KG1 (cell line): ENCODE measurements around the gene ARHGAP42.
"Not testable (repeated sequence)": the region's sequence is repeated elsewhere in the genome, so short reads cannot be mapped to it uniquely, and the experiment has no call there.

Experiments
- DNase-seq: peaks from one replicate; lab custom pipeline; 2025; lab: John Stamatoyannopoulos, UW

The ARHGAP42 gene

DNA sequence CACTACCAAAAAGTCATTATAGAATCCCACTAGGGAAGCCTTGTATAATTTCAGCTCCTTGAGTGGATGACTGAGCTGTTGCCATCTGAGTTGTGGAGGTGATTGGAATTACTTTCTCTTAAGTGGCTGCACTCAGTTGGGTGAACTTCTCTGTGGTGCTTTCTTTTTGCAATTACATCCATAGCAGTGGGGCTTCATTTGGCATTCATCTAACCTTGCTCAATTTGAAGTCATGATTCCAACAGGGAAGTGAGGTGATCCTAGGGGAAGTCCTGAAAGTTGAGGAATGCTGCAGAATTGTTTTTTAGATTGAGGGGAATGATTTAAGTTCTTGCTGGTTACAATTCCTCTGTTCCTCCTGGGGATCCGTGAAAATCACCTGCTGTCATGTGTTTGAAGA, 39.6 kb downstream of the ARHGAP42 start:
- DNase-seq: no peak

DNA sequence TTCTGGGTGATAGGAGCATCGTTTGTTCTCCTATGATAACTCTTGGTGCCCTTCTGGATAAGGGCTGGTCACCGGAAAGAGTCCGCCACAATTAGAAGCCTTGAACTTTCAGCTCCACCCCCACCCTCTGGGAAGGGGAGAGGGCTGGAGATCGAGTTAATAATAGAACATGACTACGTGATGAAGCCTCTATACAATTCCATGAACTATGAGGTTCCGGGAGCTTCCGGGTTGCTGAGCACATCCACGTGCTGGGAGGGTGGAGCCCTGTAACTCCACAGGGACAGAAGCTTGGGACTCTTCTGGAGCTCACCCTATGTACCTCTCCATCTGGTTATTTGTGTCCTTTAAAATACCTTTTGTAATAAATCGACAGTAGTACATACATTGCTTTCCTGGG, 40.3 kb downstream of the ARHGAP42 start:
- no peak for DNase-seq

DNA sequence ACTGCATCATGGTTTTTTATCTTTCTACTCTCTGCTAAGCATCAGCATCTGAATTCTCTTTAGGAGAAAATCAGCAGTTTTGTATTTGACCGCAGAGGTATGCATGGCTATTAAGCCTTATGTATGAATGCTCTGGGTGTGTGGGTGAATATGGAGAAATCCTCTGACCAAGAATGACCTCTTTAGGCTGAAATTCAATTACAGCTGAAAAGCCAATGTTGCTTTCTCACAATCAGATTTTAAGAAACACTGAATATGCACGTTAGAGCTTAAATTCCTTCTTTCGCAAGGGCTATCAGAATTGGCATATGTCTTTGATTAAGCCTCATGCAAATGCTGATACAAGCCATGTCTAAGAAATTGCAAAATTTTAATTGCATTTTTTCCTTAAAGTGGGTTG, 43.2 kb downstream of the ARHGAP42 start:
- no peak for DNase-seq

DNA sequence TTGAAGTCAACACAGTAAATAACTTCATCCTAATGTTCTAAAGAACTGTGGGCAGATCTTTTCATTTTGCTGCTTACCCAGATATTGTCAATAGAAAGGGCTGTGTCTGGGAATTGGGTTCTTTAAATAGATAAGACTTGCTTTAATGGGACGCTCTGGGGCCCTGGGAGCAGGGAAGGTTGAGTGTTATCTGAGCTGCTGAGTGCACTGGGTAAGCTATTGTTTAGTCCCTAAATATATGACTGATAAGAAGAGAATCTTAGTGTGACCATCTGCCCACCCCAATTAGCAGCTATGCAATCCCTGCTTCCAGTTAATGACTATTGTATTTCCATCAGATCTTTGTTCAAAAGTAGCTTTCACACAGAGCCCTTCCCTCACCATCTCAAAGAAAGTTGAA, 44.4 kb downstream of the ARHGAP42 start:
- no peak for DNase-seq

DNA sequence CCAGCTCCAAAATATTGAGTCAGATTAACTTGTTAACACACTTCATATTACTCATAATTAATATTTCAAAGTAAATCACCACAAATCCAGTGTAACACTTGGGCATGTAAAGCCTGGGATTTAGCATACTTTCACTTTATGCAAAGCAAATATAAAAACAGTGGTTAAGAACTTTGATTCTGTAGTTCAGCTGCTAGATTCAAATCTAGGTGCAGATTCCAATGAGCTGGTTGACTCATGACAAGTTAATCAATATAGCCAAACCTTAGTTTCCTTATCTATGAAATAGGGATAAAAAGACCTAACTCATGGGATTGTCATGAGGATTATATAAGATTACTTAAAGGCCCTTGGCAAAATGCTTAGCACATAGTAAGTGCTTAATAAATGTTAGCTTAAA, 45.9 kb downstream of the ARHGAP42 start:
- no peak for DNase-seq

DNA sequence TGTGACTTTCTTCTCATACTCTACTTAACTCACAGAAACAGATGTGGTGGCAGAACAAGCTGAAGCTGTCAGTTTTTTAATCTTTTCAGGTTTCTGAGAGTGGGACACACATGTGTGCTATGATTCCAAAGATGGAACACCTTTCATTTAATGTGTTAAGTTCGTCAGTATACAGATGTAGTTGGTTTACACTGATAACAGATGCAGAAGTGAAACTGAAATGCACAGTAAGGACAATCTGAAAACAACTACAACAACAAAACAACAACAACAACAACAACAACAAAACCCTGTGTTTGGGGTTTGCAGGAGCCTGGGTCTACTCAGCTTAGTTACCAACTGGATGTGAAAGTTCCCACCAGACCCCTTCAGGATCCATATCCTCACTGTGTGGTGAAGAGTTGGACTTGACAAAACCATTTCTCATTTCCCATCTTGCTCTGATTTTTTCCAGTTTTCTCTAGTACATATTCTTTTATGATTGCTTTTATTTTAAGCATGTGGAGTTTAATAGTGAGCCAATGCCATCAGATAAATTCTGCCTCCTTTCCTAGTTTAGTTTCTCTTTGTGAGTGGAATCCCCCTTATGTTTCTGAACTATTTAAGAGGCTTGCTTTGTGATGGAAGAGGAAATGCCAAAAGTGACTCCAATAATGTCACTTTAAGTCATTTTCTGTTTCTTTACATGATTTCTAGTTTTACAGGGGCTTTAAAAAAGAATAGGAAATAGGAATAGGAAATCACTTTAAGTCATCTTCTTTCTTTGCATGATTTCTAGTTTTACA, 47.8 kb downstream of the ARHGAP42 start:
- DNase-seq: no peak

DNA sequence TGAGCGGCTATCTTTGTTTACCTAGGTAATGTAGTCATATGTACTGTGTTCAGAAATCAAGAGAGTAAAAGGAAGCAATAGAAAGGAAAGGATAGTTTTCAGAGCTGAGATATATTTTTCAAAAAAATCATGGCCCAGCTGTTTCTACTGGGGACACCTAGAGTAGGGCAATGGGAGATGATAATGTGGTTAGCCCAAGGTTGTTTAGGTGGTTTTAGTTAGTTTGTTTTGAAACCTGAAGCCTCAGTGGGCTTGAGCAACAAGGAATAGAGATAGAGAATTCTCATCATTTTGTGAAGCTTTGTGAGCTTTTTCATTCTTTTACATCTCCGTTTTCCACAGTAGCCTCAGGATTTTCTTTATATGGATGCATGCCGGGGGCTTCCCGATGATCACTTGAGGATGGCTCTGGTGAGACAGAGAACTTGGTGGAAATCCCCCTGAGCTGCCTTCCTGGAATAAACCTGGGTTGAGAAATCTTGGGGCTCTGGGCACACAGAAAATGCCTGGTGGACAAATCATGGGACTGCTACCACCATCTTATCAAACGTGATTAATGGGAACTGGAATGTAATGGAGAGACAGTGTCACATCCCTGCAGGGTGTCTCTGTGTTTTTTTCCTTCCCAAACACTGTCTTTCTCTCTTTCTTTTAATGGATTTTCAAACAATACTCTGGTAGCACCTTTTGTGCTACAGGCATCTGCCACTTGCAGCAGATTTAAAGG, 49.0 kb downstream of the ARHGAP42 start:
- DNase-seq: no peak

DNA sequence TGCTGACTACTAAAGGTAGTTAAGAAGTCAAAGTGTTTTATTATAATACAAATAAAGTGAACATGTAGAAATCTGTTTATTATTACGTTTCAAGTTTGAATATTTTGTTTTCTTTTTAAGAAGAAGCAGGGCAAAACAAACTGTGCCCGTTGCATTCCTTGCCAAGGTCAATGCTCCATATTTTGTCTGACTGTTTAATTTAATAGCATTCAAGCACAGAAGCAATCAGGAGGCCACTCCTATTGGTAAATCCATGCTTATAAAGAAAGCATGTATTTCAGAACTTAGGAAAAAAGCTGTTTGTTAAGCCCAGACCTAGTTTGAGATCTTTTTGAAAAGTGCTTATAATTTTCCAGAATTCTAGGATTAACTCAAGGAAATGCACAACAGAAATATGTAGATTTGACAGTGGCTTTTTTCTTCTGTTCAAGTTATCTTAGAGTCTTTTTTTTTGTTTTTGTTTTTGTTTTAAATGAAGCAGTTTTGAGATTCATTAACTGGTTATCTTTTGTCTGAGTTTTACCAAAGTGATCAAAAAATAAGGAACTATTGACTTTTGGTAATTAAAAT, 51.7 kb downstream of the ARHGAP42 start:
- DNase-seq: no peak

DNA sequence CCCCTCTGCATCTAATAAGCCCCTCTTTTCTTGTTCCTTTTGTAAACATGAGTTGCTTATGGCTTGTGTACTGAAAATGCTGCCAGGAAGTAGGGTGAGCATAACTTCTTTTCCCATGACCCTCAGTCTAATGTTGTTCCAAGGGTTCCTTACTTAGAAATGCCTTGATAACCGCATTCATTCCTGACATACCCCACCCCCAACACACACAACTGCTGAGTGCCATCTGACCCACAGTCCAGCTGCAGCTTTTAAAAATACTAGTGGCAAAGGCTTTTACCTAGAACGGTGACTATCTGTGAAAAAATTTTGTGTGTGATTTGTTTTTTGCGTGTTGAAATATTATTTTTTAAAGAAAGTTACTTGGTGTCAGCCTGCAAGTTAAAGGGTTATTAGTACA, 52.6 kb downstream of the ARHGAP42 start:
- DNase-seq: no peak

DNA sequence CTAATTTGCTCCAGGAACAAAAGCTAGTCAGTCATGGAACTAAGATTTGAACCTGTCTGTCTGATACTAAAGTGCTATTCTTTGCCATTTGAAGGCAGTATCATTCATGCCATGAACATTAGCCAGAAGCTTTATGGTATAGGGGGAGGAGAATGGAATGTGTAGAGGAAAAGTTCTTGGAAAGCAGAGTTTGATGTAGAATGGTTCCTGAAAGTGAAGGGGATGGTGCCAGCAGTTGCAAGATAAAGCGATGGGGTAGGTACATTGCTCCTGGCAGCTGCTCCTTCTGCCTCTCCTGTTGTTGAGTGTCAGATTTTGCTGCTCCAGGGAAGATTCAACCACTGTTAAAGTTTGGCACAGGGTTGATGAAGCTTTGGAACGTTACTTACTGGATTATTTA, 53.4 kb downstream of the ARHGAP42 start:
- no peak for DNase-seq

DNA sequence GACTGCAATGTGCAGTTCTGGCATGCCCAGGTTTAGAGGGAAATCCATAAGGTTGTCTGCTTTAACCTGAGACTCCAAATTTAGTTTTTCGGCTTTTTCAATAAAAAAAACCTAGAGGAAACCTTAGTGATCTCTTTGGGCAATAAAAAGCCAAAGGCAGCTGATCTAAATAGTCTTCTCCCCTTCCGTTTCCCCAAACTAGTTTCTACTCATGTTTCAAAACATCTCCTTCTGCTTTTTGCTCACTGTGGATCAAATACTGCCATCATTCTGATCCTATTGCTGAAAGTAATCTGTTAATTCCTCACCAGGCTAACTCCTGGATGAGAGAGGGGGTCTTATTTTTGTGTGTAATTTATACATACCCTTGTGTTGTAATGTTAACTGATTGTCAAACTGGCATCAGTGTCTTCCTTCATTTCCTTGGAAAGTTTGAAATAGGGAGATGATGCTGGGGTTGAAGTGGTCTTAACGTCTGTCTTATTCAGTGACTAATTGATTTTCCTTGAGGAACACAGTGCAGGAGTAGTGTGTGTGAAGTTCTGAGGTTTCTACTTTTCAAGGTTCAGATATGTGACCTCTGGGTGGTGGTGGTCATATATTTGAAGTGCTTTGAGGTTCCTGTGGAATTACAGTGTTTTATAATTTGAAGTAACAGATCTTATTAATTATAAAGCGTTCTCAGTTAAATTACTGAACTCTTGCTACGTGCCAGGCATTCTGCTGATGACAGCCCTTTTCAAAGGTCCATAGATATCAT, 55.0 kb downstream of the ARHGAP42 start:
- DNase-seq: peak; percentile 44

DNA sequence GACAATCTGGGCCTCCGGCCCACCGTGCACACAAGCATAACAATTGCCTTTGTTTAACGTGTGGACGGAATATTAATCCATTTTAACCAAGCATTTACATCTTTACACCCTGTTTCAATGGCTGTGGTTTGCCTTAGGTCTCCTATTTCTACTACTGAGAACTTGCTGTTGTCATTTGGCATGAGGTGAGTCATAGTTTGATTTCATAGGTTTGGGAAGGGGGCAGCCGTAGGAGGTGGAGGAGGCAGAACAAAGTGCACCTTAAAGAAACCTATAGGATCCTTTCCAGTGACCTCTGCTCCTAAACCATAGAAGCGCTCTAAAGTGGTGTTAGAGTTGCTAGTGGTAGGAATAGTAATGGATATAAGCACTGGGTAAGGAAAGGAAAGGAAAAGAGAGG, 59.4 kb downstream of the ARHGAP42 start:
- DNase-seq: no peak

DNA sequence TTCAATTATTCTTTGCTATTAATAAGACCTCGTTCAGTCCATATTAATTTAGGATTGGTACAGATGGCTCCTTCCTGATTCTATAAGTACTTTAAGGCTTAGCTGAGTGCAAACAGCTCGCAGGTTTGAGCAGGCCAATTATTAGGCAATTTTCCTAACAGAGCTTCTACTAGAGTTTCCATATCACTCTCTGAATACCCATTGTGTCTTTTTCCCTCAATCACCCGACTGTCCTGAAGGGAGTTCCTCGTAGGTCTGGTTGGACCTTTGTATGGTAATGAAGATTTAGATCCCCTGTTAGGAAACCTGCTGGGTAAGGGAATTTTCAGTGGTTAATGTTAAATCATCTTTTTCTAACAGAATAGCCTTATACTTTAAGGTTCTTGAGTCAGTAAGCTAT, 61.1 kb downstream of the ARHGAP42 start:
- DNase-seq: no peak

DNA sequence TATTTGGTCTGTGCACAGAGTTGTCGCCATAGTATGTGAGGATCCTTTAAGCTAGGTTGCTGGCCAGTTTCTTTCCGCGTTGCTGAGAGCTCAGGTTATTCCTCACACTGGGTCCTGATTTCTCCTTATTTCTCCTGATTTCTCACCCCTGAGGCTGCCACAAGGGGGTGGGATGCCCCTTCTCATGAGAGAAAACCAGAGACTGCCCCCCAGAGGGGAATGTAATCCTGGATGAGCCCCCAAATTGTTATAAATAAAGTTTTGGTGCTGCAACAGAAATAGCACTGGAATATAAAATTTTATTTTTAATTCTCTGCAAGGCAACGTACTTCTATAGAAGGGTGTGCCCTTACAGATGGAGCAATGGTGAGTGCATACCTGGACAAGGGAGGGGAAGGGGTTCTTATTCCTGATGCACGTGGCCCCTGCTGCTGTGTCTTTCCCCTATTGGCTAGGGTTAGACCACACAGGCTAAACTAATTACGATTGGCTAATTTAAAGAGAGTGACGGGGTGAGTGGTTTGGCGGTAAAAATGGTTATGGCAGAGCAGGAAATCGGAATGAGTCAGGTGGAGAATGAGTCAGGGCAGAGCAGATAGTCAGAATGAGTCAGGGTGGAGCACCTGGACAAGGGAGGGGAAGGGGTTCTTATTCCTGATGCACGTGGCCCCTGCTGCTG, 62.9 kb downstream of the ARHGAP42 start:
- not testable (repeated sequence) for DNase-seq

DNA sequence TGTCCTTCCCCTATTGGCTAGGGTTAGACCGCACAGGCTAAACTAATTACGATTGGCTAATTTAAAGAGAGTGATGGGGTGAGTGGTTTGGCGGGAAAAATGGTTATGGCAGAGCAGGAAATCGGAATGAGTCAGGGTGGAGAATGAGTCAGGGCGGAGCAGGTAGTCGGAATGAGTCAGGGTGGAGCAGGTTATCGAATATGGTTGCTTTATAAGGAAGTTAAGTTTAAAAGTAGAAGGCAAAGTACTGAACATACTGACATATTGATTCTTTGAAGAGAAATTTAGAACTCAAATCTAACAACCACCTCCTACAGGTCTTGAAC, 63.4 kb downstream of the ARHGAP42 start:
- not testable (repeated sequence) for DNase-seq

DNA sequence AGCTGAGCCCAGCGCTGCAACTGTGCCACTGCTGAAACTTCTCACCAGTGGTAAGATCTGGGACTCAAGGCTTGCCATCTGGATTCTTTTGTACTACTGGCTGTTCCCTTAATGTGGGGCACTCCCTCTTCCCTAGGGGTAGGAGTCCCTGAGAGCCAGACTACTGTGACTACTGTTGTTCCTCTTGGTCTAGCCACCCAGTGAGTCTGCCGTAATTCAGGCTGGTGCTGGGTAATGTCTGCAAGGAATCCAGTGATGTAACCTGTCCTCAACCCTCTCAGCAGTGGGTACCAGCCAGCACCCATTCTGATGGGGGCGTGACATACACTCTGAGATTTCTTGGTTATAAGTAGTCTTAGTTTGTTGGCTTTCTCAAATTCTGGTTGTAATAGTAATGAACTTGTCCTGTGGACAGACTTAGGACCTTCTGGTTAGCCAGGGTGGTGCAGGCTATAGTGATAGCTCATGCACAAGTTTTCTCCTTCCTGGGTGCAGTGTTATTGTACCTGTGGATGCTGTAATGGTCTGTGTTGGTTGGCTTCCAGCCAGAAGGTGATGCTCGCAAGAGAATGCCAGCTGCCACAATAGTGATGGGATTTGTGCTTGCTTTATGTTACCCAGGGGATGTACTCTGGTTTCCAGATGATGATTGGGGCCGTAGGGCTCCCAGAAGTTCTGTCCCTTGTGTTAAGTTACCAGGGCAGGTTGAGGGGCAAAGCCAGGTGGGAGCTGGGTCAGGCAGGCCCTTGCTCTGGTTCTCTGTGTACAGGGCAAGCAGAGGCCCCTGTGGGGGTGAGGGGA, 65.5 kb downstream of the ARHGAP42 start:
- DNase-seq: no peak

DNA sequence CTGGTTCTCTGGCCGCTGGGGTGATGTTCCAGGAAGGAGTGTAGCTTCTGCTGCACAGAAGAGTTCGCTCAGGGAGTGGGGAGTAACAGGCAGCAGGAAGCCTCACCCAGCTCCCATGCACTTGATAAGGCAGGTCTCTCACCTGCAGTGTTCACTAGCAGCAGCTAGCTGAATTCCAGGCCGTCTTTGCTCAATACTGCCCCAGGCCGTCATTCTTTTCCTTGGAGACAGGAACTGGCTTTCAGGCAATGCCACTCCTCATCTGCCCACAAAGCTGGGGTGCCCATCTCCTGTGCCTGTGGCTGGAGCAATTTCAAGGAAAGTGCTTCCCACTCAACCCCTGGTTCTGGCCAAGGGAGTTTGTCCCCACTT, 66.1 kb downstream of the ARHGAP42 start:
- DNase-seq: no peak

DNA sequence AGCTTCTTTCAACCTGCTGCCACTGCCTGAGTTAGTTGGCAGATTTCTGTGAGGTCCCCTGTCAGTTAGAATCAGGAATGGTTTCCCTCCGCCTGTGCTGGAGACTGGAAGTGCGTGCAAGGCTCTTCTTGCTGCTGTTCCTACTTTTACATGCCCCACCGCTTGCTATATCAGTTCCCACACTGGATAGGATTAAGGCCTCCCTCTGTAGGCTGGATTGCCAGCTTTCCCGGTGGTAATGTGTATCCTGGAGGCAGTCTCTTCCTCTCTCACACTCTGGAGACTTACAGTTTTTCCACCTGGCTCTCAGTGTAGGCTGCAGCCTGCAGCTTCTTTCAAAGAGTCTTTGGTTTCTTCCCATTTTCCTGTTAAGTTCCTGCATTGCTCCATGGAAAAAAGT, 66.5 kb downstream of the ARHGAP42 start:
- no peak for DNase-seq

DNA sequence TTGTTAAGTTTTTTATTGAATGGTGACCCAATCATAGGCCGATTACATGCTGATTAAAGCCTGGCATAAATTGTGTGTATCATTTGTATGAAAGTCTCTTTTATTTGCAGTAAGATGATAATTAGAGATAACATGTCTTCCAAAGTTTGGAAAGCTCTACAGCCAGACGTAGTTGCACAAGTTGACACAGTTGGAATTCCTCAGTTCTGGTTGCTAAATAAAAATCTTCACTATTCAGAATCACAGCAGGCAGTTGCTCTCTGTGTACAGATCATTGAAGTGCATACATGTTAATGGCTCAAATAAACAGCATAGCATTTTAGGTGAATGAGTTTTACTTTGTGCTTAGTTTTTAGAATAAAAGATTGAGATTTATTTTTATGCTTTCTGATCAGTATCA, 69.5 kb downstream of the ARHGAP42 start:
- DNase-seq: no peak

DNA sequence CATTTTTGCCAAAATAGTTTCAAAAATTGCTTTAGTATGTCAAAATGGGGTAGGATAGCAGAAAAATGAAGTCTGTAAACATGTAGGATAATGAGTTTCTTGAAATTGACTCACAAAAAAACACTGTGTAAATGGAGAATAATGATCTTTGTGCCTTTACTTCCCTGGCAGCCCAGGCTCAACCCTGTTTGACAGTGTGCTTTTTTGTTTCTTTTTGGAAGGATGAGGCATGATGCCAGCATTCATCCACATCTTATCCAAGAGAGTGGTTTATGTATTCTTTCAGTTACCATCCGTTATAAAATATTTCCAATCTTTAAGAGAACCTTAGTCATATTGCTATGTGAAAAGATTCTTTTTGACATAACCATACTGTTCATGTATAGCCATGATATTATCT, 70.6 kb downstream of the ARHGAP42 start:
- no peak for DNase-seq

DNA sequence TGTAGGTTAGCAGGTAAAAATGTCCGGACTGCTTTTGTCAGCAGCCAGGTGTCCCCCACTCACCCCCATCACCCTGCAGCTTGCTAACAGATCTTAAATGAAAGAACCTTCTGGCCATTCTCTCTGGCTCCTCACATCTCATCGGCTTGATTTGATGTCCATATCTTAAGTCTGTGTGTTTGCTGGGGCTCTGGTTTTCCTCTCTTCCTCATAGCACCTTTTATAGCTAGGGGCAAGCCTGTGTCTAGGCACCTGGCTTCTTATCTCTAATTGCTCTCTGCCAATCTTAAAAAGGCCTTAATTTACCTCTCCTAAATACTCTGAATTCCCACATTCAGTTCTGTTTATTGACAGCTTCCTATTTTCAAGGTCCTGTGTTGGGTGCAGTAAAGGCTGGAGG, 72.0 kb downstream of the ARHGAP42 start:
- no peak for DNase-seq
